ENCODE measurements around the gene MYOG.

DNA sequence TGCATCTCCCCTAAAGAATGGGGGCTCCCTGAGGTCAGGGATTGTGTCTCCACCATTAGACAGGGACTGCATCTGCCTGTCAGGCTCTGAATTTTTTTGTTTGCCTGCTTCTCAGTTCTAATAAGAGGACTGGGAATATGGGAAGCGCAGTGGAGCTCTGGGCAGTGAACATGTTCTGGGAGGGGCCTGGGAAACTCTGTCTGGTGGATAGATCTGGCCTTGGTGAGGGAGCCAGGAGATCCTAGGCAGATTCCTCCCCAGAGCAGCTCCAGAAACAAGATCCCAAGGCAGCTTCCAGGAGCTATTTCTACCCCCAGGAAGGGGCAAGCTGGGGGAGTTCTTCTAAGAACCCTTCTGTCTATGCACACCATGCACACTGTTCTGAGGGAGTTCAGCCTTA lies 12.6 kb upstream of the MYOG start:
- TF ChIP-seq, protein P1, sequence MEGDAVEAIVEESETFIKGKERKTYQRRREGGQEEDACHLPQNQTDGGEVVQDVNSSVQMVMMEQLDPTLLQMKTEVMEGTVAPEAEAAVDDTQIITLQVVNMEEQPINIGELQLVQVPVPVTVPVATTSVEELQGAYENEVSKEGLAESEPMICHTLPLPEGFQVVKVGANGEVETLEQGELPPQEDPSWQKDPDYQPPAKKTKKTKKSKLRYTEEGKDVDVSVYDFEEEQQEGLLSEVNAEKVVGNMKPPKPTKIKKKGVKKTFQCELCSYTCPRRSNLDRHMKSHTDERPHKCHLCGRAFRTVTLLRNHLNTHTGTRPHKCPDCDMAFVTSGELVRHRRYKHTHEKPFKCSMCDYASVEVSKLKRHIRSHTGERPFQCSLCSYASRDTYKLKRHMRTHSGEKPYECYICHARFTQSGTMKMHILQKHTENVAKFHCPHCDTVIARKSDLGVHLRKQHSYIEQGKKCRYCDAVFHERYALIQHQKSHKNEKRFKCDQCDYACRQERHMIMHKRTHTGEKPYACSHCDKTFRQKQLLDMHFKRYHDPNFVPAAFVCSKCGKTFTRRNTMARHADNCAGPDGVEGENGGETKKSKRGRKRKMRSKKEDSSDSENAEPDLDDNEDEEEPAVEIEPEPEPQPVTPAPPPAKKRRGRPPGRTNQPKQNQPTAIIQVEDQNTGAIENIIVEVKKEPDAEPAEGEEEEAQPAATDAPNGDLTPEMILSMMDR (IDR thresholded peaks at IDR 0.05; ENCODE audit: borderline replicate concordance, extremely low read depth, low read length, poor library complexity, severe bottlenecking) = no peak
- no peak for TF ChIP-seq EZH2 (IDR thresholded peaks at IDR 0.05; ENCODE audit: borderline replicate concordance, low read depth, low read length, severe bottlenecking)

Measured in DND-41 (cell line).